NCI-H1092 (cell line): Measurements from ENCODE around the gene DISC1.
"Not testable (repeated sequence)": the region's sequence is repeated elsewhere in the genome, so short reads cannot be mapped to it uniquely, and the experiment has no call there.

Experiments used
- DNase-seq: peaks from one replicate; lab custom pipeline; 2025; lab: John Stamatoyannopoulos, UW

The DISC1 gene

DNA sequence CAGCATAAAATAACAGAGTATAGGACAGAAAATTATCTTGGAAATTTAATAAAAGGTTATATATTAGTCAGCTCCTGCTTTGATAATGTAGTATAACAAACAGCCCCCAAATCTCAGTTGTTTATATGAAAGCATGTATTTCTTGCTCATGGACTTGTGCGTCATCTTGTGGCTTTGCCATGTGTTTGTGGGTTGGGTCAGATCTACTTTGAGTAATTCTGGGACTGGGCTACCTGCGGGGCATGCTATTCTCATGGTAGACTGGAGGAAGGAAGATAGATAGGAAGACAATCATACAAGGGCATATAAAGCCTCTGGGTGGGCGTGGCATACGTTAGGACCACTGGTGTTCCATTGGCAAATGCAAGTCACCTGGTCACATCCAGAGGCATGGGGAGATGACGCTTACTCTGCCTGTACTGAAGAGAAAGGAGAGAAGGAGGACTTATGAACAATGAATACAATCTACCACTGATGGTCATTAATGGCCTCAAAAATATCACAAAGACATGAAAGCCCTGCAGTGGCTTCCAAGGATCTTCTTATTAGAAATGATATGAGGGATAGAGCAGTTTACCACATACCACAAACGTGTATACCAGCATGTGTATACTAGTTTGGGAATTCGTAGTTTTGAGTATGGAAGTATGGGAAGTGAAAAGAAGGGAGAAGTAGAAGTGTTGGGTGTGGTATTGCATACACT, 267.0 kb downstream of the DISC1 start:
- no peak for DNase-seq

DNA sequence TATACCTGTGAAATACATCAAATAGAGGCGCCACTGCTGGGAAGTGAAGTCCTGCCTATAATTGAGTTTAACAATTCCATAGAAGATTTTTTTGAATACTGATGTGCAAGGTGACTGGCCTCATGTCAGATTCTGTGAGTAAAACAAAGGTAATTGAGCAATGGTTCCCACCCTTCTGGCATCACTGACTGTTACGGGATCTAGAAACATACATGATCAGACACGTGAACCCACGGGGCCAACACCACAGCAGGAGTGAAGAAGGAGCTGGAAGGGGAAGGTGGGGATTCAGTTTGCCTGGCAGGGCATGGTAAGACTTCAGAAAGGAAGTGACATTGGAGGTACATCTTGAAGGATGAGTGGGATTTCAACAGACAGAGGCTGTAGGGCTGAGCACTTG, 270.2 kb downstream of the DISC1 start:
- DNase-seq, result no peak

- DNase-seq, result no peak
These were observed 272.5 kb downstream of the DISC1 start for GRCh38 chr1:231899046-231899445.

- DNase-seq, result no peak
These were observed 273.3 kb downstream of the DISC1 start for GRCh38 chr1:231899713-231900435.

GRCh38 chr1:231903586-231904081, 277.0 kb downstream of the DISC1 start:
- DNase-seq, result no peak

- DNase-seq, result not testable (repeated sequence)
These were observed 280.7 kb downstream of the DISC1 start for GRCh38 chr1:231907310-231907709.

GRCh38 chr1:231913493-231913892, 286.9 kb downstream of the DISC1 start:
- no peak for DNase-seq

GRCh38 chr1:231918239-231919015, 291.8 kb downstream of the DISC1 start:
- DNase-seq, result no peak

DNA sequence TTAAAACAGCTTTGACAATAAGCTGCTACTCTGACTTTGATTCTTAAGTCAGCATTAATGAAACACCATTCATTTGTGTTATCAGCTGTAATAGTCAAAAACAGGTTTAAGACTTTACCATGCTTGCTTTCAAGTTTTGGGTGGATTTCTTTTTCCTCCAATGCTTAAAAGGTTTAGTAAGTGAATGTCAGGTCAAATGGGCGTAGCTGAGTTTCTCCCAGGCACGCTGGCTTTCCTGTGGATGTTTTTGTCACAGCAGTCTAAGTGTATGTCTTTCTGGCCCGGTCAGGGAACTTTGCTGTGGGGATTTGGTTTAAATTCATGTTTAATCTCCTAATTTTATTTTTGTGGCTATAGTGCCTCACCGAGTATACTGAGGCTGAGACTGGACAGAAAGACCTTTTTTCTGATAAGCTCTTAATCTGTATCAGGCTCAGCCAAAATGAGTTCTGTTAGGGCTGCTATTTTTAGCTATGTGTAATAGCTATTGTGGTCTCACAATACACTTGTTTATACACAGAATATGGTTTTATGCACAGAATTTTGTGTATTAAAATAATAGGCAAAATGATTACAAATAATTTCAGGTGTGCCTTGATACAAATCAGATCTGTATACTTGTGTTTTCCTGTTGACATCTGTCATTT, 292.8 kb downstream of the DISC1 start:
- DNase-seq, result no peak

- DNase-seq, result no peak
These were observed 293.3 kb downstream of the DISC1 start for GRCh38 chr1:231919886-231920285.

DNA sequence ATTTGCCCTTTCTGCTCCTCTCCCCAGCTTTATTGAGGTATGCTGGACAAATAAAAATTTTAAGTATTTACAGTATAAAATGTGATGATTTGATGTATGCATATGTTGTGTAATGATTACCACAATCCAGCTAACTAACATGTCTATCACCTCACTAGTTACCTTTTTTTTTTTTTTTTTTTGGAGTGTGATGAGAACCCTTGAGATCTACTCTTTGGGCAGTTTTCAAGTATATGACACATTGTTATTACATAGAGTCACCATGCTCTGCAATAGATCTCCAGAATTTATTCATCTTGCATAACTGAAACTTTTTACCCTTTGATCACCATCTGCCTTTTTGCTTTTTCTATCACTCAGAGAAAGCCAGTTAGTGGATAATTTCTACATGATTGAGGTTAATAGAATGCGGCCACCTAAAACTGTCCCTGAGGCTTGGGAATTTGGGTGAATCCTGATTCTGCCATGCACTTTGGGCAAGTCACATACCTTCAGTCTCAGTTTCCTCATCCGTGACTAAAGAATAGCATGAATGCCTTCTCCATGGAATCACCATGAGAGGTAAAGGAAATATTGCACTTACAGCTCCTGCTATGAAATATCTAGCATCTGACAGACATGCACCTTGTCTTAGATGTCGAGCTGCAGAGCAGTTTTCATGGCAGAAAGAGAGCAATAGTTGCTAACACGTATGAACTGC, 295.2 kb downstream of the DISC1 start:
- no peak for DNase-seq

DNA sequence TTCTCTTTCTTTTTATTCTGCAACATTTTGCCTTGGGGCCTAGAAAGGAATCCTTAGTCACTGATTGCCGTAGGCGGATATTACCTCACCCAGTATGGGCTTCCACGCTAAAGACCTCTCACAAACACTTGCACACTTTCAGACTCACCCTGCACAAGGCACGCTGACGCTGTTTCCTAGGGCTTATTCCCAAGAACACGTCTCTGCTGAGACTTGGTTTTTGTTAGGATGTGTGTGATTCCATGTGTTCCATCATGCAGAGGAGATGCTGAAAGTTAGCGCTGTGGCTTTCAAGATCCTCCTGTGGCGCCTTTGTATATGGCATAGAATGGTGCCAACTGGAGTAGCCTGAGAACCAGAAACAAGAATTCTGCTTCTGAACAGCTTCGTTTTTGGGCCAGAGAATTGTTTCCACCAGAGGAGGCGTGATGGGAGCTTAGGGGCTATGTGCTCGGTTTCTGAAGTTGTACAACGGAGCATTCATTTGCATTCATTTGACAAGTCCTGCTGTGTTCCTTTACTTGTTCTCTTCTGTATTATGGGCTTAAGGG, 297.0 kb downstream of the DISC1 start:
- DNase-seq, result no peak

- peak; percentile 80 for DNase-seq
These were observed 297.6 kb downstream of the DISC1 start for GRCh38 chr1:231924180-231924579.

DNA sequence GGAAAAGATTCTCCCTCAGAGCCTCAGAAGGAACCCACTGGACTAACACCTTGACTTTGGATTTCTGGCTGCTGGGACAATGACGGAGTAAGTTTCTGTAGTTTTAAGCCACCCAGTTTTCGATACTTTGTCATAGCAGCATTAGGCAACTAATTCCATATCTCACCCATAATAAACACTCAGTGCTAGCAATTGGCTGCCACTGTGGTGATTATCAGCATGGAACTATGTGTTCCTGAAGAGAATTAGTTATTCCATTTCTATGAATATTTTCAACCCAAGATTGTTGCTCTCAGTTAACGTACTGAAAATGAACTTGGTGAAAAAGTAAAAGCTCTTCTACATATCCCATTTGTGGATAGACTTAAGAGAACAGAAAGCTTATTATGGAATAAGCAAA, 299.3 kb downstream of the DISC1 start:
- DNase-seq, result no peak

DNA sequence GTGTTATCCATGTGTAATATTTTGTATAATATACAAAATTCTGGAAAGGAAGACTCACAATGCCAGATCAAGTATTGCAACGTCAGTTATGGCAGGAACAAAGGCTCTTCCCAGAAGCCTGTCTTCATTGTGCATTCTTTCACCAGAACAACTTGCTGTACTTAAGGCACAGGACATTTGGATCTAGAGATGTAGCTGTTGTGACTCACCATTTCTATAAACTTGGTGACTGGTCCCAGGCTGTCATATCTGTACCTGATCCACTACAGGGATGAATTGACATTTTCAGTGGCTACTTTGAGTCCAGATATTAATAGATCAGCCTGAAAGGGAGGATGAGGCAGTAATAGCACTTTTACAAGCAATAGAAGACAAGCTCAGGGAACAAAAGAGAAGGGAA, 299.8 kb downstream of the DISC1 start:
- no peak for DNase-seq

GRCh38 chr1:231926933-231927332, 300.3 kb downstream of the DISC1 start:
- no peak for DNase-seq

- DNase-seq, result peak; percentile 48
These were observed 300.8 kb downstream of the DISC1 start for GRCh38 chr1:231927431-231927830.

DNA sequence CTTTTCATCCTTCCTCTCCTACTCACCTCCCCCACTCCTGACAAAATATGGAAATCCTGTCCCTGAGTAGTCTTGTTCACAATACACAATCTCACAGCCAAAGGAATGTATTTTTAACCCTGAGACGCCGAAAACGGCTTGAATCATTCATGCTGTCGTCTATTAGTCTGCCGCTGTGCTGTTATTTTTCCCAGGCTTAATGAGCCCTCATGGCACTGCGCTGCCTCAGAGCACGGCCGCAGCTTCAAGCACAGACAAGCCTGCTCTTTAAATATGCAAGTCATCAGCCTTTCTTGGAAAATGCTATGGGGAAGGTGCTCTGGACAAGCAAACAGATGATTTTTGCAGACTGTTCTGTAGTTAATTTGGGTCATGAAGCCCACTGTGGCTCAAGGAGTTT, 302.7 kb downstream of the DISC1 start:
- no peak for DNase-seq

DNA sequence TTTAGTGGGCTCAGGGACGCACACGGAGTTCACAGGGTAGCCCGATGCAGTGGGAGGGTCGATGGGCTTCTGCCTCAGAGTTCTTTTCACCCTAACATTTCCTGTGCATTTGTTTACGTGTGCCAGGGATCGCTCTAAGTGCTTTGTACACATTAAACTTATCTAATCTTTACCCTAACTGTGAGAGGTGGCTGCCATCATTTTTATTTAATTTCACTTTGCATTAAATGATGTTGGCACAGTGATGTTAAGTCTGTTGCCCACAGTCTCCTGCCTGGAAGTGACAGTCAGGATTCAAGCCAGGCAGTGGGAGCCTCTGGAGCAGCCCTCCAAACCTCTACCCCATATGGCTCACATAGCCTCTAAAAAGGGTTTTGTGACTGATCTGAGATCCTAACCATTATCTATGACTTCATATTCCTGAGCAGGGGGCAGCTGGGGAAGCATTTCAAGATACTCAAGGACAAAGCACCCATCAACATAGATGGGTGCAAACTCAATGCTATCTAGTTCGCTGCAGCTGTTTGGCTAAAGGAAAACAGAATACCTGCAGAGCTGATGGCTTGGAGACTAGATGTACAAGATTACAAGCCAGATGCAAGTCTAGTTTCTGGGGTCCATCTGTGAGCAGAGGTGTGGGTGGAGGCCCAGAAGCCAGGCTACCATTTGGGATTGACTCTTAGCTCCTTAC, 303.8 kb downstream of the DISC1 start:
- no peak for DNase-seq

DNA sequence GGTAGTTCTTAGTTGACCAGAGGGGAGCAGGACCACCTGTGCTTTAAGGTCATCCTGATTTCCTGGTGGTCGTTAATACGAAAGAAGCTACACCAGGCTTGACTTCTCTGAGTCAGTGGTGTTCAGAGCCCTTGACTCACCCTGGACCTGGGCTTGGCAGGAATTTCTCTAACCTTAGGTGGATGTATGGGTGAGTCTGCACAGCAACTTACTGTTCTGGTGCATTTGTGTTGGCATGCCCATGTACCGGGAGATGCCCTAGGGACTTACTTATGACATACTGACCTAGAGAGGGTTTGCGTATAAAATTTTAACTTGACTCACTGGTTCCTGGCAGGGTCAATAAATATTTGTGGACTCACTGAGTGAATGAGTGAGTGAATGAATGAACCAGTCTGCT, 304.6 kb downstream of the DISC1 start:
- no peak for DNase-seq
